B cell (primary cell): ENCODE results near the gene MLLT11.

Experiments used
- EZH2 ChIP-seq: IDR thresholded peaks from 2 replicates; pipeline ENCODE4 v1.6.1; 2012; ENCODE audit warnings: borderline replicate concordance, low read depth, mild to moderate bottlenecking, moderate library complexity, low read length; ENCODE audit not compliant: insufficient read depth, poor library complexity, severe bottlenecking
- TF ChIP-seq, protein P1 (sequence below): fragments of 200-600 bp; IDR thresholded peaks from one replicate; pipeline ENCODE4 v1.8.0; 2022; ENCODE audit warnings: antibody characterized with exemption, mild to moderate bottlenecking

- TF ChIP-seq, protein P1, sequence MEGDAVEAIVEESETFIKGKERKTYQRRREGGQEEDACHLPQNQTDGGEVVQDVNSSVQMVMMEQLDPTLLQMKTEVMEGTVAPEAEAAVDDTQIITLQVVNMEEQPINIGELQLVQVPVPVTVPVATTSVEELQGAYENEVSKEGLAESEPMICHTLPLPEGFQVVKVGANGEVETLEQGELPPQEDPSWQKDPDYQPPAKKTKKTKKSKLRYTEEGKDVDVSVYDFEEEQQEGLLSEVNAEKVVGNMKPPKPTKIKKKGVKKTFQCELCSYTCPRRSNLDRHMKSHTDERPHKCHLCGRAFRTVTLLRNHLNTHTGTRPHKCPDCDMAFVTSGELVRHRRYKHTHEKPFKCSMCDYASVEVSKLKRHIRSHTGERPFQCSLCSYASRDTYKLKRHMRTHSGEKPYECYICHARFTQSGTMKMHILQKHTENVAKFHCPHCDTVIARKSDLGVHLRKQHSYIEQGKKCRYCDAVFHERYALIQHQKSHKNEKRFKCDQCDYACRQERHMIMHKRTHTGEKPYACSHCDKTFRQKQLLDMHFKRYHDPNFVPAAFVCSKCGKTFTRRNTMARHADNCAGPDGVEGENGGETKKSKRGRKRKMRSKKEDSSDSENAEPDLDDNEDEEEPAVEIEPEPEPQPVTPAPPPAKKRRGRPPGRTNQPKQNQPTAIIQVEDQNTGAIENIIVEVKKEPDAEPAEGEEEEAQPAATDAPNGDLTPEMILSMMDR: no peak
- TF ChIP-seq EZH2: no peak
Measured at GRCh38 chr1:151085953-151086559, 25.9 kb downstream of the MLLT11 start.
